GM19239 (cell line): ENCODE results near the gene HOXC13.

Experiments used
- DNase-seq: peaks from one replicate; pipeline ENCODE4 v3.0.0; 2011; ENCODE audit warnings: low spot score; ENCODE audit not compliant: insufficient read length
- FAIRE-seq: peaks from 2 replicates; lab custom pipeline; 2011; peaks lifted over from hg19 to GRCh38; lab: Jason Lieb, UNC

Gene HOXC13

GRCh38 chr12:53980104-53980801 is 41.6 kb downstream of the HOXC13 start:
- DNase-seq (no peak), FAIRE-seq (no peak)

- no peak for FAIRE-seq
- DNase-seq = no peak
Observed at GRCh38 chr12:53980802-53981496, 42.3 kb downstream of the HOXC13 start.

- DNase-seq (no peak), FAIRE-seq (no peak)
Observed at GRCh38 chr12:53981634-53982565, 43.3 kb downstream of the HOXC13 start.

- no peak for FAIRE-seq
- no peak for DNase-seq
Observed at GRCh38 chr12:53982648-53983567, 44.3 kb downstream of the HOXC13 start.

- DNase-seq = no peak
- FAIRE-seq = no peak
Observed at GRCh38 chr12:53983568-53983949, 44.9 kb downstream of the HOXC13 start.

GRCh38 chr12:53983950-53984572 is 45.4 kb downstream of the HOXC13 start:
- DNase-seq = no peak
- no peak for FAIRE-seq

GRCh38 chr12:53984901-53985691 is 46.5 kb downstream of the HOXC13 start, which contains the start of gene HOXC10:
HOXC10 (plus strand) TSS chr12:53985146; CDS start chr12:53985260, 114 bp downstream.
- FAIRE-seq (peak; percentile 73), DNase-seq (peak; percentile 70)

GRCh38 chr12:53985692-53985993 is 47.0 kb downstream of the HOXC13 start:
- no peak for FAIRE-seq
- no peak for DNase-seq

GRCh38 chr12:53985994-53986685 is 47.5 kb downstream of the HOXC13 start:
- DNase-seq (no peak), FAIRE-seq (no peak)

- DNase-seq (no peak), FAIRE-seq (no peak)
Observed at GRCh38 chr12:53986686-53987483, 48.3 kb downstream of the HOXC13 start.

GRCh38 chr12:53987787-53988230 is 49.2 kb downstream of the HOXC13 start:
- DNase-seq (no peak), FAIRE-seq (no peak)

- DNase-seq (no peak), FAIRE-seq (no peak)
Observed at GRCh38 chr12:53988541-53989226, 50.1 kb downstream of the HOXC13 start.

GRCh38 chr12:53989227-53990113 is 50.8 kb downstream of the HOXC13 start:
- FAIRE-seq = peak; percentile 80

GRCh38 chr12:53990311-53991076 is 51.9 kb downstream of the HOXC13 start:
- no peak for DNase-seq
- no peak for FAIRE-seq

More at GRCh38 chr12:53989227-53990113, 50.8 kb downstream of the HOXC13 start:
- no peak for DNase-seq

- FAIRE-seq (no peak), DNase-seq (no peak)
Observed at GRCh38 chr12:53991077-53991460, 52.4 kb downstream of the HOXC13 start.
